Mucosa of gallbladder (tissue), 1 donor: ENCODE results near the gene BCL11A. TPM values are rescaled to one million over a fixed set of nuclear protein-coding genes. Genes with fewer than 3 reads are reported as not detected.
A peak's percentile ranks its signal among the peaks of the same experiment; 100 is the strongest.

Source experiments
- DNase-seq: peaks from one replicate; pipeline ENCODE4 v3.0.0-alpha.2; 2020; ENCODE audit warnings: low spot score
- total RNA-seq: library from RNA; stranded (reverse); gene quantifications from one replicate; pipeline ENCODE4 v1.2.1, GENCODE V29; 2021
- donor health status: DM: no; HTN: no; CAD: no.

Gene BCL11A
- total RNA-seq, 1 donor from 2014 or later: 21.3 TPM

GRCh38 chr2:60527762-60528161 lies 25.7 kb downstream of the BCL11A start:
- DNase-seq: no peak

DNA sequence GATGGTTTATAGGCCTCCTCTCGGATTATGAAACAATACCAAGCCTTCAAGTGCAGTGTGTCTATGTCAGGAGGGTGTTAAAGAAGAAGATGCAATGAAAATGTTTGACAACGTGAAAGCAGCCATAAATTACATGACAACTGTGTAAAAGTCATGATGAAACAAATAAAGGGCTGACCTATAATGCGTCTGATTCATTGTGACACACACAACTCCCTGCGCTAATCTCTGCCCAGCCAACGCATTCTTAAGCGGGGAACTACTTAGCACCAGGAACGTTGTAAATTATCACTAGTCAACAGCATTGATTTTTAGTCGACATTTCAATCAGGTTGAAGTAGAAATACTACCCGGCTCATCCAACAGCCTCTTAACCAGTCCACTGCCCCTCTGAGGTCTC lies 26.8 kb downstream of the BCL11A start:
- DNase-seq: no peak

GRCh38 chr2:60525899-60526298 lies 27.6 kb downstream of the BCL11A start:
- DNase-seq: no peak

GRCh38 chr2:60524874-60525273 lies 28.6 kb downstream of the BCL11A start:
- no peak for DNase-seq

GRCh38 chr2:60523963-60524362 lies 29.5 kb downstream of the BCL11A start:
- no peak for DNase-seq

GRCh38 chr2:60522462-60522861 lies 31.0 kb downstream of the BCL11A start:
- DNase-seq: no peak

DNA sequence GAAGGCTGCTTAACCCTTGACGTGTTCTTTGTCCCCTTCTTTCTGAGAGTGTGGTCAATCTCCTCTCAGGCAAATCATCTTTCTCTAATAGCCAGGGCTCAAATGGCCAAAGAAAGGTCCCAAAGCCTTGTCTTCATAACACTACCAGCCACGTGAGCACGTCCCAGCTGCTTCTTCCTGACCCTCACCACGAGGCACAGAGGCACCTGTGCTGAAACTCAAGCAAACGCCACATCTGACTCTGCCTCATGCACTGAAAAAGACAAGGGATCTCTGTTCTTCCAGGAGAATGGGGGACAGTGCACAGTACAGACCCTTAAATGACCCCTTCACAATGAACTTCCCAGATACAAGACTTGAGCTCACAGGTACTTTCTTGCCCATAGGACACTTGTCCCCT lies 31.8 kb downstream of the BCL11A start:
- DNase-seq: no peak

GRCh38 chr2:60520917-60521539 lies 32.4 kb downstream of the BCL11A start:
- no peak for DNase-seq

- DNase-seq: no peak
These were observed 33.1 kb downstream of the BCL11A start for GRCh38 chr2:60520151-60520876.

GRCh38 chr2:60519231-60519863 lies 34.1 kb downstream of the BCL11A start:
- peak; percentile 41 for DNase-seq

DNA sequence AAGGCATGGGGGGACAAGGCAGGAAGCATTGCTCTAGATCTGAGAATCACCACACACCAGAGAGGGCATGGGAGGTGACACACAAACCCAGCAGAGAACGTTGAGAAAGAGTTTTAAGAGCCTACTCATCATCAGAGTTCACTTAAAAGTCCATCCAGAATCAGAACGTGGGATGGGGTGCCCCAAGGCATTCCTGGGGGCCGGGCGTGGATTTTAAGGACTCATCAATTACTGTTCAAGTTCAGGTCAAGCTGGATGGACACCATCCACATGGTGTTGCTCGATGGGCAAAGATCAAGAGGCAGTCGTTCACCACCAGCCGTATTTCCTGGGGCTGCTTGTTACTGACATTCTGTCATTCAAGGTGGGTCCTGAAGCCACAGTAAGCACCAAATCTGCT lies 34.9 kb downstream of the BCL11A start:
- no peak for DNase-seq

- no peak for DNase-seq
These were observed 36.0 kb downstream of the BCL11A start for GRCh38 chr2:60517446-60517845.

DNA sequence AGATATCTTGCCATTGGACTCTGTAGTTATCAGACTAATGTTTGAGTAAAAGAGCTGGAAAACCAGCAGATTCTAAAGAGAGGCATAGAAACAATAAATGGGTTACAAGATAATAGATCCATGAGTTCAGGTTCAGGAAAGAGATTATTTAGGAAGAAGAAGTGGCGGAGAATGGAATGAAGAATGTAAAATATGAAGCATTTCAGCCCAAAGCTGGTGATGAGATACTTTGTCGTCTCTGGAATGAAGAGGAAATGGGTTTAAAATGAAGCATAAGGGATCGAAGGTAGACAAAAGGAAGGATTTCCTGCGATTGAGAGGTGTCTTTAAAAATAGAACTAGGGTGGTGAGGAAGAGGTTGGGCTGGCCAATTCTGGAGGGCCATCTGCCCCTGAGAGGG lies 36.6 kb downstream of the BCL11A start:
- DNase-seq: no peak

DNA sequence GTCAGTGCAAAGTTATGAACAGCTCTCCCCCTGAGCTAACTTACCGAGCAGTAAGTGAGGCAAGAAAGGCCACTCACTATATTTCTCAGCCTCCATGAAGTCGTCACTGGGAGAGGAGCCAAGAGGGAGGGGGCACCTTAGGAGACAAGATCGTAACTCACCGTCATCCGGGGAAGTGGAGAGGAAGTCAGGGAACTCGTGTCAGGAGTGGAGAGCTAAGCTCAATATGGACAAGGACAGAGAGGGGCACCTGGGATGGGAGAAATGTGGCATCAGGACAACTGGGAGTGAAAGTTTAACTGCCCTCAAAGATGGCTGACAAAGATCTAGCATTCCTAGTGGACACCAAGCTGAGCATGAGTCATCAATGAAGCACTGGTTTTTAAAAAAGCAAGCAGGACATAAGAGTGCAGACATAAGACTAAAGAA lies 37.1 kb downstream of the BCL11A start:
- DNase-seq: no peak

GRCh38 chr2:60515721-60516226 lies 37.7 kb downstream of the BCL11A start:
- no peak for DNase-seq

- DNase-seq: no peak
These were observed 39.5 kb downstream of the BCL11A start for GRCh38 chr2:60513996-60514395.

GRCh38 chr2:60513191-60513590 lies 40.3 kb downstream of the BCL11A start:
- DNase-seq: no peak

DNA sequence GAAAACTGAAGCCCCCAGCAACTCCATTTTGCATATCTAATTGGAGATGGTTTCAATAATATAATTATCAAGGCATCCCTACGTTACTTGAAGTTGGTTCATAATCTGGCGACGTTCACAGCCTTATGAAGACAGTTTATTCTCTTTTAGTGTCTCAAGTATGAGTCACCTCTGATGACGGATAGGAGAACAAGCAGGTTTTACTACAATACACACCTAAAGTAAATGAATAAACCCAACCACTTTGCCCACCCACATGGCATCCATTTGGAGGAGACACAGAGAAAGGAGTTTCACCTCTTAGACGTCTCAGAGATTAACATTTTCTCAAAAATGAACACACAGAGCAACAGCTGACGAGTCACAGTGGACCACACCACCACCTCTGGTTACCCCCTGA lies 40.8 kb downstream of the BCL11A start:
- no peak for DNase-seq

- DNase-seq: no peak
These were observed 41.3 kb downstream of the BCL11A start for GRCh38 chr2:60512062-60512622.

GRCh38 chr2:60510713-60511112 lies 42.7 kb downstream of the BCL11A start:
- no peak for DNase-seq

GRCh38 chr2:60509066-60509465 lies 44.4 kb downstream of the BCL11A start:
- DNase-seq: no peak

- peak; percentile 40 for DNase-seq
These were observed 45.0 kb downstream of the BCL11A start for GRCh38 chr2:60508339-60508917.
